ENCODE results near the gene RBBP5.

RBBP5 gene

DNA sequence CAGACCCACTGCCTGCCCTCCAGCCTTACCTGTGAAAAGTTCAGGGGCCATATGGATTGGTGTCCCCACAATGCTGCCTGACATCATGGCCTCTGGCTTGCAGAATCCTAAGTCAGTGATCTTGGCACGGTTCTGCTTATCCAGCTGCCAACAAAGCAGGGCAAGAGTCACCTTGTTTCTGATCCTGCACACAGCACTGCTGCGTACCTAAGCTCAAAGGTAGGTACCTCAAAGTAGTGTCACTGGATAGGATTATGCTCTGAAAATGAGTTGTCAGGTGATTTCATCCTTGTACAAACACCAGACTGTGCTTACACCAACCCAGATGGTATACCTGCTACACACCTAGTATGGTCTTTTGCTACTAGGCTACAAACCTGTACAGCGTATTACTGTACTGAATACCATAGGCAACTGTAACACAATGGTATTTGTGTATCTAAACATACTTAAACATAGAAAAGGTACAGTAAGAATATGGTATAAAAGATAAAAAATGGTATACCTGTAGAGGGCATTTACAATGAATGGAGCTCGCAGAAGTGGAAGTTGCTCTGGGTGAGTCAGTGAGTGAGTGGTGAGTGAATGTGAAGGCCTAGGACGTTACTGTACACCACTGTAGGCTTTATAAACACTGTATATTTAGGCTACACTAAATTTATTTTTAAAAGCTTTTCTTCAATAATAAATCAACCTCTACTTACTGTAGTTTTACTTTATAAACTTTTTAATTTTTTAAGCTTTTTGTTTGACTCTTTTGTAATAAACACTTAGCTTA, 29.1 kb upstream of the RBBP5 start:
- H3K4me2 ChIP-seq (ENCODE audit: low read length) = no peak overlapping the region
- no peak overlapping the region for H2AFZ ChIP-seq (ENCODE audit: low read length)
- H3K4me1 ChIP-seq (ENCODE audit: insufficient read depth, low read length, severe bottlenecking) = no peaks in the 10 kb centered on the region
- H3K27me3 ChIP-seq (ENCODE audit: insufficient read depth, low read length) = no peaks in the 10 kb centered on the region
- H4K20me1 ChIP-seq (ENCODE audit: insufficient read depth, low read length) = no peaks in the 10 kb centered on the region
- no peaks in the 10 kb centered on the region for H3F3A ChIP-seq (ENCODE audit: insufficient read depth, low read length)
- H3K9me2 ChIP-seq (ENCODE audit: low read depth, low read length) = no peaks in the 10 kb centered on the region
- H3K36me3 ChIP-seq (ENCODE audit: insufficient read depth, low read length) = peaks cover 15% of the 10 kb centered on the region
- H3K9me3 ChIP-seq (ENCODE audit: low read length) = peaks cover 3% of the 10 kb centered on the region; the same call in 1 of the 2 replicates
- no peak overlapping the region for H3K4me3 ChIP-seq (ENCODE audit: low read depth, low read length, poor library complexity, severe bottlenecking)
- H3K79me2 ChIP-seq (ENCODE audit: insufficient read depth, low read length) = no peaks in the 10 kb centered on the region
- no peak for TF ChIP-seq EZH2 (IDR thresholded peaks at IDR 0.05; ENCODE audit: borderline replicate concordance, low read length)
- TF ChIP-seq, protein P1, sequence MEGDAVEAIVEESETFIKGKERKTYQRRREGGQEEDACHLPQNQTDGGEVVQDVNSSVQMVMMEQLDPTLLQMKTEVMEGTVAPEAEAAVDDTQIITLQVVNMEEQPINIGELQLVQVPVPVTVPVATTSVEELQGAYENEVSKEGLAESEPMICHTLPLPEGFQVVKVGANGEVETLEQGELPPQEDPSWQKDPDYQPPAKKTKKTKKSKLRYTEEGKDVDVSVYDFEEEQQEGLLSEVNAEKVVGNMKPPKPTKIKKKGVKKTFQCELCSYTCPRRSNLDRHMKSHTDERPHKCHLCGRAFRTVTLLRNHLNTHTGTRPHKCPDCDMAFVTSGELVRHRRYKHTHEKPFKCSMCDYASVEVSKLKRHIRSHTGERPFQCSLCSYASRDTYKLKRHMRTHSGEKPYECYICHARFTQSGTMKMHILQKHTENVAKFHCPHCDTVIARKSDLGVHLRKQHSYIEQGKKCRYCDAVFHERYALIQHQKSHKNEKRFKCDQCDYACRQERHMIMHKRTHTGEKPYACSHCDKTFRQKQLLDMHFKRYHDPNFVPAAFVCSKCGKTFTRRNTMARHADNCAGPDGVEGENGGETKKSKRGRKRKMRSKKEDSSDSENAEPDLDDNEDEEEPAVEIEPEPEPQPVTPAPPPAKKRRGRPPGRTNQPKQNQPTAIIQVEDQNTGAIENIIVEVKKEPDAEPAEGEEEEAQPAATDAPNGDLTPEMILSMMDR (IDR thresholded peaks at IDR 0.05; ENCODE audit: low read length) = no peak
- no peak overlapping the region for H3K9ac ChIP-seq (ENCODE audit: low read length)
- H3K27ac ChIP-seq (ENCODE audit: low read depth, low read length, poor library complexity, severe bottlenecking) = no peak overlapping the region

DNA sequence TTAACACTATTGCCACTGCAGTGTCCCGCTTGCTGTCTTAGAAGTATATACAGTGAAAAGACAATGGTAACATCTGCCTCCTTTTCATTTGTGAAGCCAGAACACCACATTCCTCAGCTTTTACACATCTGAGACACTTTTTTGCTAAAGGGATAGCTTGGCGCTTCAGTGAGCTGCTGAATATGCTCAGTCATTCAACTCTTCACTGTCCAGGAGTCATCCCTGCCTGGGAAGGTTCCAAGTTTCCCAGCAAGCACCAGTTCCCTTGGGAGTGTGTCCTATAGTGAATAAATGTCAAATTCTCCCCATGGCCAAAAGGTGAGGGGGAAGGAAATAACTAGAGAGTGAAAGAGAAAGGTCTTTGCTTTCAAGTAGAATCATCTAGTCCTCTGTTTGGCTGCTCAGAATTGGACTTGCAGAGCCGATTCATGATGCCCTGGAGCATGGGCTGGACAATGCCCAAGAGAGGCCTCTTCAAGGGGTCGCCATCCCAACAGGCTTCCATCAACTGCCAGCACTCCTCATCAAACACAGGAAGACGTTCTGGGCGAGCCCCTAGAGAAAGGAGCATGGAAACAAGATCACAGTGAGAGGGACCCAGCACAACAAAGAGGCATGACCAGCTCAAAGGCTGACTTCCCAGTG, 25.5 kb upstream of the RBBP5 start:
- H4K20me1 ChIP-seq (ENCODE audit: insufficient read depth, low read length) = no peaks in the 10 kb centered on the region
- no peak overlapping the region for H3K27ac ChIP-seq (ENCODE audit: low read depth, low read length, poor library complexity, severe bottlenecking)
- no peaks in the 10 kb centered on the region for H3K4me1 ChIP-seq (ENCODE audit: insufficient read depth, low read length, severe bottlenecking)
- peaks cover 3% of the 10 kb centered on the region; the same call in 1 of the 2 replicates for H3K36me3 ChIP-seq (ENCODE audit: insufficient read depth, low read length)
- H2AFZ ChIP-seq (ENCODE audit: low read length) = no peak overlapping the region
- H3F3A ChIP-seq (ENCODE audit: insufficient read depth, low read length) = no peaks in the 10 kb centered on the region
- H3K9me3 ChIP-seq (ENCODE audit: low read length) = no peaks in the 10 kb centered on the region
- H3K27me3 ChIP-seq (ENCODE audit: insufficient read depth, low read length) = no peaks in the 10 kb centered on the region
- H3K9me2 ChIP-seq (ENCODE audit: low read depth, low read length) = no peaks in the 10 kb centered on the region
- no peak overlapping the region for H3K4me2 ChIP-seq (ENCODE audit: low read length)
- no peaks in the 10 kb centered on the region for H3K79me2 ChIP-seq (ENCODE audit: insufficient read depth, low read length)
- TF ChIP-seq, protein P1 (IDR thresholded peaks at IDR 0.05; ENCODE audit: low read length) = no peak
- TF ChIP-seq EZH2 (IDR thresholded peaks at IDR 0.05; ENCODE audit: borderline replicate concordance, low read length) = no peak
- no peak overlapping the region for H3K4me3 ChIP-seq (ENCODE audit: low read depth, low read length, poor library complexity, severe bottlenecking)
- no peak overlapping the region for H3K9ac ChIP-seq (ENCODE audit: low read length)

DNA sequence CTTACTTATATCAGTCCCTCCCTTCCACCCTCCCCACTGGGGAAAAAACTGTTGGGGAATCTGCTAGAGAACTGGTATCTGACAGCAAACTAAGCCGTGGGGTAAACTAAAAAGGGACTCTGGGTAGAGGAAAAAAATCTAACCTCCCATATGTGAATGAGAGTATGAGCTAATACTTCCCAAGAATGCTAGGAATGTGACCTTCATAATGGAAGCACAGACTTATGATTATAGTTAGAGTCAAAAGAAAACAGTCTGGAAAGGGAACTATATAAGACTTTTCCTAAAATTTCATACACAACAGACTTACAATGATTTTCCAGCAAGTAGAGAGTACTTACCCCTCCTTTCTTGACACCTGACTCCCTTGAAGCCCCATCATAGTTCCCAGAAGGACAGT, 23.0 kb upstream of the RBBP5 start:
- H3F3A ChIP-seq (ENCODE audit: insufficient read depth, low read length) = no peaks in the 10 kb centered on the region
- H3K4me1 ChIP-seq (ENCODE audit: insufficient read depth, low read length, severe bottlenecking) = no peaks in the 10 kb centered on the region
- H3K36me3 ChIP-seq (ENCODE audit: insufficient read depth, low read length) = peaks cover 3% of the 10 kb centered on the region; the same call in 1 of the 2 replicates
- H3K79me2 ChIP-seq (ENCODE audit: insufficient read depth, low read length) = no peaks in the 10 kb centered on the region
- H3K27ac ChIP-seq (ENCODE audit: low read depth, low read length, poor library complexity, severe bottlenecking) = no peak overlapping the region
- TF ChIP-seq EZH2 (IDR thresholded peaks at IDR 0.05; ENCODE audit: borderline replicate concordance, low read length) = no peak
- TF ChIP-seq, protein P1 (IDR thresholded peaks at IDR 0.05; ENCODE audit: low read length) = no peak
- no peaks in the 10 kb centered on the region for H3K9me2 ChIP-seq (ENCODE audit: low read depth, low read length)
- no peaks in the 10 kb centered on the region for H3K9me3 ChIP-seq (ENCODE audit: low read length)
- no peaks in the 10 kb centered on the region for H3K27me3 ChIP-seq (ENCODE audit: insufficient read depth, low read length)
- no peak overlapping the region for H3K4me2 ChIP-seq (ENCODE audit: low read length)
- no peaks in the 10 kb centered on the region for H4K20me1 ChIP-seq (ENCODE audit: insufficient read depth, low read length)
- H2AFZ ChIP-seq (ENCODE audit: low read length) = no peak overlapping the region
- H3K4me3 ChIP-seq (ENCODE audit: low read depth, low read length, poor library complexity, severe bottlenecking) = no peak overlapping the region
- no peak overlapping the region for H3K9ac ChIP-seq (ENCODE audit: low read length)

All from OCI-LY1 (cell line).